ENCODE data around the gene SMAP1. TPM values are rescaled to one million over a fixed set of nuclear protein-coding genes. Genes with fewer than 3 reads are reported as not detected.

SMAP1 gene
- total and polyA plus RNA-seq, 2 experiments from 2014 or later = 31.1 to 34.6 TPM

DNA sequence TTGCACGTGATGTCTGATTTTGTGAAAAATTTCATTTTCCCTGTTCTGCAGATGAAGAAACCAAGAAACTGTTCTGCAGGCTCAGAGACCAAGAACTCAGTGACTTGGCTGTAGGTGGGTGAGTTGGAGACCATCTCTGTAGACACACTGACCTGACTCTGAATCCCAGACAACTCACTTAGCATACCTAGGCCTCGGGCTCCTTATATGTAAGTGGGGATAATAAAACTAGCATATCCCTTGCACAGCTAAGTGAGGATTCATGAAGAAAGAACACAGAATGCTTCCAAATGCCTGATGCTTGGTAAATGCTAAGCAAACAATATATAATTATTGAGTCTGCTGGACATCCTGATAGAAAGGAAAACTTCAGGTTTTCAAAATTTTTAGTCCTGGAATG lies 218.4 kb downstream of the SMAP1 start:
- DNase-seq (ENCODE audit: low spot score) = no peak

DNA sequence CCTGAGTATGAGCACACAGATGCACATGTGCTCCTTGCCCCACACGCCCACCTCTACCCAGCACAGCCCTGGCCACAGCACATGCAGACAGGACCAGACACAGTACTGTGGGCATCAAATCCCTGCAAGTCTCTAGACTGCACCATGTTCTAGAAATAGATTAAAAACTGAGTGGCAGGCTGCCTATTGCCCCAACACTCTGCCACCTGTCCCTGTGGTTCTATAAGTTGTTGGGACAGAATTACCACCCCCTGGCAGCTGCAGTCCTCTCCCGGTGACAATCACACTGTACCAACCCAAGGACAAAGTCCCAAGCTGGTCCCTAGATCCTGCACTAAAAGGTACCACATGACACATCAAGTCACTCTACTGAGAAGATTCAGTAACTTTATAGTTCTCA lies 219.0 kb downstream of the SMAP1 start:
- Histone ChIP-seq H3K4me3 (no peak overlapping the region), H3K27me3 (ENCODE audit: insufficient read depth) (no peaks in the 10 kb centered on the region), H3K27ac (ENCODE audit: low read depth) (no peak overlapping the region), H3K36me3 (ENCODE audit: insufficient read depth) (no peaks in the 10 kb centered on the region), H4K20me1 (replicated peaks; ENCODE audit: insufficient read depth) (no peaks in the 10 kb centered on the region), H2AFZ (no peak overlapping the region), H3K79me2 (replicated peaks; ENCODE audit: insufficient read depth) (no peaks in the 10 kb centered on the region), H3K9me2 (ENCODE audit: insufficient read depth) (no peaks in the 10 kb centered on the region; the same call in 1 of the 2 replicates), H3K4me2 (no peak overlapping the region), H3F3A (replicated peaks; ENCODE audit: low read depth) (no peaks in the 10 kb centered on the region), H3K4me1 (ENCODE audit: insufficient read depth) (peaks cover 17% of the 10 kb centered on the region)
- H3K9me3 Mint-ChIP-seq = no peaks in the 10 kb centered on the region
- no peak for DNase-seq (ENCODE audit: low spot score)
- peaks cover 25% of the 10 kb centered on the region for H3K4me1 Mint-ChIP-seq
- no peaks in the 10 kb centered on the region for H3K36me3 Mint-ChIP-seq (ENCODE audit: low read depth)
- peaks cover 7% of the 10 kb centered on the region for H3K27me3 Mint-ChIP-seq (ENCODE audit: insufficient read depth, low read depth, poor library complexity)
- no peak for ATAC-seq
- H3K27ac Mint-ChIP-seq = no peak overlapping the region; the same call in 1 of the 2 replicates
- H3K4me3 Mint-ChIP-seq = no peak overlapping the region
- TF ChIP-seq EZH2 (IDR thresholded peaks at IDR 0.05; ENCODE audit: low read depth, unreplicated experiment) (no peak), ZNF331 (CRISPR knock-in tag; IDR thresholded peaks at IDR 0.05; ENCODE audit: low read depth) (no peak), POLR2AphosphoS5 (IDR thresholded peaks at IDR 0.05; ENCODE audit: low read depth) (no peak)
- TF ChIP-seq, protein P1, sequence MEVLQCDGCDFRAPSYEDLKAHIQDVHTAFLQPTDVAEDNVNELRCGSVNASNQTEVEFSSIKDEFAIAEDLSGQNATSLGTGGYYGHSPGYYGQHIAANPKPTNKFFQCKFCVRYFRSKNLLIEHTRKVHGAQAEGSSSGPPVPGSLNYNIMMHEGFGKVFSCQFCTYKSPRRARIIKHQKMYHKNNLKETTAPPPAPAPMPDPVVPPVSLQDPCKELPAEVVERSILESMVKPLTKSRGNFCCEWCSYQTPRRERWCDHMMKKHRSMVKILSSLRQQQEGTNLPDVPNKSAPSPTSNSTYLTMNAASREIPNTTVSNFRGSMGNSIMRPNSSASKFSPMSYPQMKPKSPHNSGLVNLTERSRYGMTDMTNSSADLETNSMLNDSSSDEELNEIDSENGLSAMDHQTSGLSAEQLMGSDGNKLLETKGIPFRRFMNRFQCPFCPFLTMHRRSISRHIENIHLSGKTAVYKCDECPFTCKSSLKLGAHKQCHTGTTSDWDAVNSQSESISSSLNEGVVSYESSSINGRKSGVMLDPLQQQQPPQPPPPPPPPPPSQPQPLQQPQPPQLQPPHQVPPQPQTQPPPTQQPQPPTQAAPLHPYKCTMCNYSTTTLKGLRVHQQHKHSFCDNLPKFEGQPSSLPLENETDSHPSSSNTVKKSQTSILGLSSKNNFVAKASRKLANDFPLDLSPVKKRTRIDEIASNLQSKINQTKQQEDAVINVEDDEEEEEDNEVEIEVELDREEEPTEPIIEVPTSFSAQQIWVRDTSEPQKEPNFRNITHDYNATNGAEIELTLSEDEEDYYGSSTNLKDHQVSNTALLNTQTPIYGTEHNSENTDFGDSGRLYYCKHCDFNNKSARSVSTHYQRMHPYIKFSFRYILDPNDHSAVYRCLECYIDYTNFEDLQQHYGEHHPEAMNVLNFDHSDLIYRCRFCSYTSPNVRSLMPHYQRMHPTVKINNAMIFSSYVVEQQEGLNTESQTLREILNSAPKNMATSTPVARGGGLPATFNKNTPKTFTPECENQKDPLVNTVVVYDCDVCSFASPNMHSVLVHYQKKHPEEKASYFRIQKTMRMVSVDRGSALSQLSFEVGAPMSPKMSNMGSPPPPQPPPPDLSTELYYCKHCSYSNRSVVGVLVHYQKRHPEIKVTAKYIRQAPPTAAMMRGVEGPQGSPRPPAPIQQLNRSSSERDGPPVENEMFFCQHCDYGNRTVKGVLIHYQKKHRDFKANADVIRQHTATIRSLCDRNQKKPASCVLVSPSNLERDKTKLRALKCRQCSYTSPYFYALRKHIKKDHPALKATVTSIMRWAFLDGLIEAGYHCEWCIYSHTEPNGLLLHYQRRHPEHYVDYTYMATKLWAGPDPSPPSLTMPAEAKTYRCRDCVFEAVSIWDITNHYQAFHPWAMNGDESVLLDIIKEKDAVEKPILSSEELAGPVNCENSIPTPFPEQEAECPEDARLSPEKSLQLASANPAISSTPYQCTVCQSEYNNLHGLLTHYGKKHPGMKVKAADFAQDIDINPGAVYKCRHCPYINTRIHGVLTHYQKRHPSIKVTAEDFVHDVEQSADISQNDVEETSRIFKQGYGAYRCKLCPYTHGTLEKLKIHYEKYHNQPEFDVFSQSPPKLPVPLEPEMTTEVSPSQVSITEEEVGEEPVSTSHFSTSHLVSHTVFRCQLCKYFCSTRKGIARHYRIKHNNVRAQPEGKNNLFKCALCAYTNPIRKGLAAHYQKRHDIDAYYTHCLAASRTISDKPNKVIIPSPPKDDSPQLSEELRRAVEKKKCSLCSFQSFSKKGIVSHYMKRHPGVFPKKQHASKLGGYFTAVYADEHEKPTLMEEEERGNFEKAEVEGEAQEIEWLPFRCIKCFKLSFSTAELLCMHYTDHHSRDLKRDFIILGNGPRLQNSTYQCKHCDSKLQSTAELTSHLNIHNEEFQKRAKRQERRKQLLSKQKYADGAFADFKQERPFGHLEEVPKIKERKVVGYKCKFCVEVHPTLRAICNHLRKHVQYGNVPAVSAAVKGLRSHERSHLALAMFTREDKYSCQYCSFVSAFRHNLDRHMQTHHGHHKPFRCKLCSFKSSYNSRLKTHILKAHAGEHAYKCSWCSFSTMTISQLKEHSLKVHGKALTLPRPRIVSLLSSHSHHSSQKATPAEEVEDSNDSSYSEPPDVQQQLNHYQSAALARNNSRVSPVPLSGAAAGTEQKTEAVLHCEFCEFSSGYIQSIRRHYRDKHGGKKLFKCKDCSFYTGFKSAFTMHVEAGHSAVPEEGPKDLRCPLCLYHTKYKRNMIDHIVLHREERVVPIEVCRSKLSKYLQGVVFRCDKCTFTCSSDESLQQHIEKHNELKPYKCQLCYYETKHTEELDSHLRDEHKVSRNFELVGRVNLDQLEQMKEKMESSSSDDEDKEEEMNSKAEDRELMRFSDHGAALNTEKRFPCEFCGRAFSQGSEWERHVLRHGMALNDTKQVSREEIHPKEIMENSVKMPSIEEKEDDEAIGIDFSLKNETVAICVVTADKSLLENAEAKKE (CRISPR knock-in tag; IDR thresholded peaks at IDR 0.05) = no peak

More for the DNA sequence above, 218.4 kb downstream of the SMAP1 start:
- Histone ChIP-seq H3K4me2 (0 out of 2 replicates have a peak overlapping the region, but pooled peaks have one; percentile 7), H3K79me2 (replicated peaks; ENCODE audit: insufficient read depth) (no peaks in the 10 kb centered on the region), H3K27ac (ENCODE audit: low read depth) (no peak overlapping the region), H3K27me3 (ENCODE audit: insufficient read depth) (no peaks in the 10 kb centered on the region), H4K20me1 (replicated peaks; ENCODE audit: insufficient read depth) (no peaks in the 10 kb centered on the region), H3K4me3 (no peak overlapping the region), H3K9me2 (ENCODE audit: insufficient read depth) (no peaks in the 10 kb centered on the region; the same call in 1 of the 2 replicates), H2AFZ (no peak overlapping the region), H3K4me1 (ENCODE audit: insufficient read depth) (peaks cover 17% of the 10 kb centered on the region), H3F3A (replicated peaks; ENCODE audit: low read depth) (no peaks in the 10 kb centered on the region), H3K36me3 (ENCODE audit: insufficient read depth) (no peaks in the 10 kb centered on the region)
- Mint-ChIP-seq H3K27me3 (ENCODE audit: insufficient read depth, low read depth, poor library complexity) (peaks cover 7% of the 10 kb centered on the region), H3K4me1 (peaks cover 25% of the 10 kb centered on the region), H3K9me3 (no peaks in the 10 kb centered on the region), H3K27ac (no peak overlapping the region), H3K36me3 (ENCODE audit: low read depth) (no peaks in the 10 kb centered on the region), H3K4me3 (no peak overlapping the region)
- ATAC-seq = no peak
- TF ChIP-seq JUNB (IDR thresholded peaks at IDR 0.05; ENCODE audit: unreplicated experiment) (no peak), NANOG (IDR thresholded peaks at IDR 0.05; ENCODE audit: borderline replicate concordance) (no peak), ZNF331 (CRISPR knock-in tag; IDR thresholded peaks at IDR 0.05; ENCODE audit: low read depth) (no peak), ZNF114 (CRISPR knock-in tag; IDR thresholded peaks at IDR 0.05) (no peak), EZH2phosphoT487 (IDR thresholded peaks at IDR 0.05; ENCODE audit: unreplicated experiment) (no peak)
- TF ChIP-seq, protein P2, sequence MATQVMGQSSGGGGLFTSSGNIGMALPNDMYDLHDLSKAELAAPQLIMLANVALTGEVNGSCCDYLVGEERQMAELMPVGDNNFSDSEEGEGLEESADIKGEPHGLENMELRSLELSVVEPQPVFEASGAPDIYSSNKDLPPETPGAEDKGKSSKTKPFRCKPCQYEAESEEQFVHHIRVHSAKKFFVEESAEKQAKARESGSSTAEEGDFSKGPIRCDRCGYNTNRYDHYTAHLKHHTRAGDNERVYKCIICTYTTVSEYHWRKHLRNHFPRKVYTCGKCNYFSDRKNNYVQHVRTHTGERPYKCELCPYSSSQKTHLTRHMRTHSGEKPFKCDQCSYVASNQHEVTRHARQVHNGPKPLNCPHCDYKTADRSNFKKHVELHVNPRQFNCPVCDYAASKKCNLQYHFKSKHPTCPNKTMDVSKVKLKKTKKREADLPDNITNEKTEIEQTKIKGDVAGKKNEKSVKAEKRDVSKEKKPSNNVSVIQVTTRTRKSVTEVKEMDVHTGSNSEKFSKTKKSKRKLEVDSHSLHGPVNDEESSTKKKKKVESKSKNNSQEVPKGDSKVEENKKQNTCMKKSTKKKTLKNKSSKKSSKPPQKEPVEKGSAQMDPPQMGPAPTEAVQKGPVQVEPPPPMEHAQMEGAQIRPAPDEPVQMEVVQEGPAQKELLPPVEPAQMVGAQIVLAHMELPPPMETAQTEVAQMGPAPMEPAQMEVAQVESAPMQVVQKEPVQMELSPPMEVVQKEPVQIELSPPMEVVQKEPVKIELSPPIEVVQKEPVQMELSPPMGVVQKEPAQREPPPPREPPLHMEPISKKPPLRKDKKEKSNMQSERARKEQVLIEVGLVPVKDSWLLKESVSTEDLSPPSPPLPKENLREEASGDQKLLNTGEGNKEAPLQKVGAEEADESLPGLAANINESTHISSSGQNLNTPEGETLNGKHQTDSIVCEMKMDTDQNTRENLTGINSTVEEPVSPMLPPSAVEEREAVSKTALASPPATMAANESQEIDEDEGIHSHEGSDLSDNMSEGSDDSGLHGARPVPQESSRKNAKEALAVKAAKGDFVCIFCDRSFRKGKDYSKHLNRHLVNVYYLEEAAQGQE (IDR thresholded peaks at IDR 0.05; ENCODE audit: unreplicated experiment) = no peak
- TF ChIP-seq, protein P3, sequence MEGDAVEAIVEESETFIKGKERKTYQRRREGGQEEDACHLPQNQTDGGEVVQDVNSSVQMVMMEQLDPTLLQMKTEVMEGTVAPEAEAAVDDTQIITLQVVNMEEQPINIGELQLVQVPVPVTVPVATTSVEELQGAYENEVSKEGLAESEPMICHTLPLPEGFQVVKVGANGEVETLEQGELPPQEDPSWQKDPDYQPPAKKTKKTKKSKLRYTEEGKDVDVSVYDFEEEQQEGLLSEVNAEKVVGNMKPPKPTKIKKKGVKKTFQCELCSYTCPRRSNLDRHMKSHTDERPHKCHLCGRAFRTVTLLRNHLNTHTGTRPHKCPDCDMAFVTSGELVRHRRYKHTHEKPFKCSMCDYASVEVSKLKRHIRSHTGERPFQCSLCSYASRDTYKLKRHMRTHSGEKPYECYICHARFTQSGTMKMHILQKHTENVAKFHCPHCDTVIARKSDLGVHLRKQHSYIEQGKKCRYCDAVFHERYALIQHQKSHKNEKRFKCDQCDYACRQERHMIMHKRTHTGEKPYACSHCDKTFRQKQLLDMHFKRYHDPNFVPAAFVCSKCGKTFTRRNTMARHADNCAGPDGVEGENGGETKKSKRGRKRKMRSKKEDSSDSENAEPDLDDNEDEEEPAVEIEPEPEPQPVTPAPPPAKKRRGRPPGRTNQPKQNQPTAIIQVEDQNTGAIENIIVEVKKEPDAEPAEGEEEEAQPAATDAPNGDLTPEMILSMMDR (conservative IDR thresholded peaks at IDR 0.05; ENCODE audit: low read depth in 2 of 2) = no peak
